BJ (cell line): Measurements from ENCODE around the gene SON. TPM values are rescaled to one million over a fixed set of nuclear protein-coding genes. Genes with fewer than 3 reads are reported as not detected.

ENCODE experiments used
- CTCF ChIA-PET: fragments of 350-600 bp; formaldehyde crosslinking; extraction: SDS; loops from one replicate; lab custom pipeline; 2021; ENCODE audit warnings: antibody characterized with exemption, inconsistent platforms; lab: Yijun Ruan, JAX
- POLR2A ChIA-PET: fragments of 300-600 bp; sonication (Branson Sonifier 250); formaldehyde crosslinking; extraction: SDS; loops from one replicate; lab custom pipeline; 2021; ENCODE audit warnings: antibody characterized with exemption; lab: Charles Lee
- DNase-seq: peaks from one replicate; pipeline ENCODE4 v3.0.0-alpha.2; 2011; ENCODE audit warnings: low read depth
- H3K27me3 ChIP-seq: 2 replicates; pipeline ENCODE4 v1.6.0; 2011; ENCODE audit warnings: low read length; ENCODE audit not compliant: control insufficient read depth, insufficient read depth
- H3K36me3 ChIP-seq: 2 replicates; pipeline ENCODE4 v1.5.1; 2011; ENCODE audit warnings: low read length; ENCODE audit not compliant: control insufficient read depth, insufficient read depth
- H3K4me3 ChIP-seq: 2 replicates; pipeline ENCODE4 v1.5.1; 2011; ENCODE audit warnings: low read depth, mild to moderate bottlenecking, control low read depth, low read length
- polyA minus RNA-seq: library from RNA; depleted of rRNA, polyadenylated mRNA; stranded (reverse); fragments of >200 nt; gene quantifications from 2 replicates; pipeline ENCODE4 v1.2.3, GENCODE V29; 2011; rRNA and poly(A)+ RNA removed
- polyA plus RNA-seq: library from polyadenylated mRNA; depleted of rRNA; stranded (reverse); fragments of >200 nt; gene quantifications from 2 replicates; pipeline ENCODE4 v1.2.3, GENCODE V29; 2011; rRNA removed
- TF ChIP-seq, protein P1 (sequence below): IDR thresholded peaks from 2 replicates; pipeline ENCODE4 v1.5.1; 2011; ENCODE audit warnings: low read depth, mild to moderate bottlenecking, control low read depth, inconsistent platforms, low read length, moderate library complexity; ENCODE audit not compliant: insufficient read depth

SON gene, protein sequence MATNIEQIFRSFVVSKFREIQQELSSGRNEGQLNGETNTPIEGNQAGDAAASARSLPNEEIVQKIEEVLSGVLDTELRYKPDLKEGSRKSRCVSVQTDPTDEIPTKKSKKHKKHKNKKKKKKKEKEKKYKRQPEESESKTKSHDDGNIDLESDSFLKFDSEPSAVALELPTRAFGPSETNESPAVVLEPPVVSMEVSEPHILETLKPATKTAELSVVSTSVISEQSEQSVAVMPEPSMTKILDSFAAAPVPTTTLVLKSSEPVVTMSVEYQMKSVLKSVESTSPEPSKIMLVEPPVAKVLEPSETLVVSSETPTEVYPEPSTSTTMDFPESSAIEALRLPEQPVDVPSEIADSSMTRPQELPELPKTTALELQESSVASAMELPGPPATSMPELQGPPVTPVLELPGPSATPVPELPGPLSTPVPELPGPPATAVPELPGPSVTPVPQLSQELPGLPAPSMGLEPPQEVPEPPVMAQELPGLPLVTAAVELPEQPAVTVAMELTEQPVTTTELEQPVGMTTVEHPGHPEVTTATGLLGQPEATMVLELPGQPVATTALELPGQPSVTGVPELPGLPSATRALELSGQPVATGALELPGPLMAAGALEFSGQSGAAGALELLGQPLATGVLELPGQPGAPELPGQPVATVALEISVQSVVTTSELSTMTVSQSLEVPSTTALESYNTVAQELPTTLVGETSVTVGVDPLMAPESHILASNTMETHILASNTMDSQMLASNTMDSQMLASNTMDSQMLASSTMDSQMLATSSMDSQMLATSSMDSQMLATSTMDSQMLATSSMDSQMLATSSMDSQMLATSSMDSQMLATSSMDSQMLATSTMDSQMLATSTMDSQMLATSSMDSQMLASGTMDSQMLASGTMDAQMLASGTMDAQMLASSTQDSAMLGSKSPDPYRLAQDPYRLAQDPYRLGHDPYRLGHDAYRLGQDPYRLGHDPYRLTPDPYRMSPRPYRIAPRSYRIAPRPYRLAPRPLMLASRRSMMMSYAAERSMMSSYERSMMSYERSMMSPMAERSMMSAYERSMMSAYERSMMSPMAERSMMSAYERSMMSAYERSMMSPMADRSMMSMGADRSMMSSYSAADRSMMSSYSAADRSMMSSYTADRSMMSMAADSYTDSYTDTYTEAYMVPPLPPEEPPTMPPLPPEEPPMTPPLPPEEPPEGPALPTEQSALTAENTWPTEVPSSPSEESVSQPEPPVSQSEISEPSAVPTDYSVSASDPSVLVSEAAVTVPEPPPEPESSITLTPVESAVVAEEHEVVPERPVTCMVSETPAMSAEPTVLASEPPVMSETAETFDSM (N-terminal part only)
- polyA plus RNA-seq (41.6 and 62.8 TPM in 2 replicates), polyA minus RNA-seq (97.6 and 133 TPM in 2 replicates)

DNA sequence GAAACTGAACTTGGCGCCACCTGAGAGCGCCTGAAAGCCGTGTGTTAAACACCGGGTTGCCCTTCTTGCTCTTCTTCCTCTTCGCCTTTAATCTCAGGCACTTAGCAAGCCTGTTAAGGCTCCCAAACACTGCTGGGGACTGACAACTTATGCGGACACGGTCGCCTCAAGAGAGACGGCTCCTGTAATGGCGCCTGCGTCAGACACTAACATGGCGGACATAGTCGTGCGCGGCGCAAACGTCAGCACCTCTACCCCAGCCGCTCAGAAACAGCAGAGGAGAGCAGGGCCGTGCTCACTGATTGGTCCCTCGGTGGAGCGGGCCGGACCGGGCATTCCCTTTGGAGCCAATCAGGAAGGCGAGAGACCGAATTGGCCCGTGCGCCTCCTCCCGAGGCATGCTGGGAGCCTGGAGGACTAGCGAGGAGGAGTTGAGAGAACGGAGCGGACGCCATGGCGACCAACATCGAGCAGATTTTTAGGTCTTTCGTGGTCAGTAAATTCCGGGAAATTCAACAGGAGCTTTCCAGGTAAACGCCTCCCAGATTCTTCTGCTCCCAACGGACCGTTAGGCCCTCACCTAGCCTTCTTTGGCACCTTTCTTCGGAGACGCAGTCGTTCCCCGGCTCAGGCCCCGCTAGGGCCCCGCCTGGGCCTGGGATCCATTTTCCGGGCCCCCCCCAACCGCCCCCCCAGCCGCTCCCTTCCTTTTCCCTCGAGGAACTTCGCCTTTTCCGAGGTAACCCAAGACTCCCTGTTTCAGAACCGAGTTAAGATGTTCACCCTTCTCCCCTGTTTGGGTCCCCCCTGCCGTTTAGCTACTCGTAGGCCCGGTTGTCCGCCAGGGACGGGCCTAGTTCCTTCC, at the start of gene SON:
SON (plus strand) TSS at position 399 of the 865 bp plus-strand sequence; CDS start at position 454, 55 bp downstream.
- no peaks in the 10 kb centered on the region for H3K36me3 ChIP-seq
- peak within 1 kb of the TSS; percentile 70 for H3K4me3 ChIP-seq
- TF ChIP-seq, protein P1, sequence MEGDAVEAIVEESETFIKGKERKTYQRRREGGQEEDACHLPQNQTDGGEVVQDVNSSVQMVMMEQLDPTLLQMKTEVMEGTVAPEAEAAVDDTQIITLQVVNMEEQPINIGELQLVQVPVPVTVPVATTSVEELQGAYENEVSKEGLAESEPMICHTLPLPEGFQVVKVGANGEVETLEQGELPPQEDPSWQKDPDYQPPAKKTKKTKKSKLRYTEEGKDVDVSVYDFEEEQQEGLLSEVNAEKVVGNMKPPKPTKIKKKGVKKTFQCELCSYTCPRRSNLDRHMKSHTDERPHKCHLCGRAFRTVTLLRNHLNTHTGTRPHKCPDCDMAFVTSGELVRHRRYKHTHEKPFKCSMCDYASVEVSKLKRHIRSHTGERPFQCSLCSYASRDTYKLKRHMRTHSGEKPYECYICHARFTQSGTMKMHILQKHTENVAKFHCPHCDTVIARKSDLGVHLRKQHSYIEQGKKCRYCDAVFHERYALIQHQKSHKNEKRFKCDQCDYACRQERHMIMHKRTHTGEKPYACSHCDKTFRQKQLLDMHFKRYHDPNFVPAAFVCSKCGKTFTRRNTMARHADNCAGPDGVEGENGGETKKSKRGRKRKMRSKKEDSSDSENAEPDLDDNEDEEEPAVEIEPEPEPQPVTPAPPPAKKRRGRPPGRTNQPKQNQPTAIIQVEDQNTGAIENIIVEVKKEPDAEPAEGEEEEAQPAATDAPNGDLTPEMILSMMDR = no peak
- POLR2A ChIA-PET = interaction anchor here (0.5 kb wide), 1 partner anchor 218 kb away, joined by 3 read pairs; the partner anchor contains the start of gene IFNAR1
- no peaks in the 10 kb centered on the region for H3K27me3 ChIP-seq
- CTCF ChIA-PET = interaction anchor here (0.6 to 2.6 kb wide), 2 partner anchors 63 to 802 kb away, joined by 4 to 6 read pairs; no protein-coding TSS in a partner anchor
- peak; percentile 92 for DNase-seq

GRCh38 chr21:33493756-33494155, 49.1 kb upstream of the SON start:
- ChIA-PET CTCF (interaction anchor here (1.3 kb wide), 1 partner anchor 21 kb away, joined by 3 read pairs; no protein-coding TSS in a partner anchor), POLR2A (no interaction called here)

DNA sequence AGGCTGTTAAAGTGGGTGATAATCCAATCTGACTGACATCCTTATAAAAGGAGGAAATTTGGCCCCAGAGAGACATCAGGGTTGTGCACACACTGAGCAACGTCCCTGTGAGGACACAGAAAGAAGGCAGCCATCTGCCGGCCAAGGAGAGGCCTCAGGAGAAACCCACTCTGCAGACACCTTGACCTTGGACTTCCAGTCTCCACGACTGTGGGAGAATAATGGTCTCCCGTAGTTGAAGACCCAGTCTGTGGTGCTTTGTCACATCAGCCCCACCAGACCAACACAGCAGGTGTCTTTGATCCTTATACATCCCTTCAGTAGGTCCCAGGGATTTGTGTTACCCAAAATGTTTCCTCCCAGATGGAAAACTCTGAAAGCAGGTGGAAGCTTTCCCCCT, 47.1 kb upstream of the SON start:
- no peaks in the 10 kb centered on the region for H3K36me3 ChIP-seq
- ChIA-PET POLR2A (no interaction called here), CTCF (no interaction called here)
- peaks cover 4% of the 10 kb centered on the region for H3K27me3 ChIP-seq
- no peak overlapping the region for H3K4me3 ChIP-seq
- DNase-seq = no peak
- TF ChIP-seq, protein P1 = no peak

More at GRCh38 chr21:33493756-33494155, 49.1 kb upstream of the SON start:
- no peak for DNase-seq
- TF ChIP-seq, protein P1 = no peak
- H3K4me3 ChIP-seq = no peak overlapping the region
- peaks cover 4% of the 10 kb centered on the region for H3K27me3 ChIP-seq
- H3K36me3 ChIP-seq = no peaks in the 10 kb centered on the region

DNA sequence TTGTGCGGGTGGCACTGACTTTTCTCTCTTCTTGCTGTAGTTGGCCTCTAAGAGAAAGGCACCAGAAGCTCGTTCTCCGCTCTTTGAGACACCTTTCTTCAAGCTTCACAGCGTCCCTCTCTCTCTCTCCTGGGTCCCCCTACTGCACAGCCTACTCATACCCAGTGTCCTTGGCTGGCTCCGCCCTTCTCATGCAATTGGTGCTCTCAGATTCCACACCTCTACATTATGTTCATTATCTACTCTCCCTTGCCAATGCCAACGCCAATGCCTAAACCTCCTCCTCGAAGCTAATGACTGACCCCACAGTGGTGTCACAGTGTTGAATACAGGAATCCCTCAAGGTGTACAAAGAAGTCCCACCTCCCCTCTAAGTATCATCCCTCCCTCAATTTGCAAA, 46.5 kb upstream of the SON start:
- ChIA-PET POLR2A (no interaction called here), CTCF (no interaction called here)
- H3K4me3 ChIP-seq = no peak overlapping the region
- DNase-seq = no peak
- H3K36me3 ChIP-seq = no peaks in the 10 kb centered on the region
- H3K27me3 ChIP-seq = peaks cover 4% of the 10 kb centered on the region
- TF ChIP-seq, protein P1 = no peak
